Neural crest cell (in vitro differentiated cells): ENCODE data around the gene ATF7. TPM values are rescaled to one million over a fixed set of nuclear protein-coding genes. Genes with fewer than 3 reads are reported as not detected.
"Not testable (repeated sequence)": the region's sequence is repeated elsewhere in the genome, so short reads cannot be mapped to it uniquely, and the experiment has no call there.

Source experiments
- DNase-seq: peaks from one replicate; pipeline ENCODE4 v3.0.0; 2021; ENCODE audit warnings: low read depth, mixed read lengths, low spot score
- H3K27ac Mint-ChIP-seq: one replicate; pipeline ENCODE4 v1.8.0; 2021; ENCODE audit warnings: mild to moderate bottlenecking, mixed read lengths; ENCODE audit not compliant: unreplicated experiment
- H3K27me3 Mint-ChIP-seq: 2 replicates; pipeline ENCODE4 v1.8.0; 2021; ENCODE audit warnings: low read depth, mild to moderate bottlenecking, mixed read lengths
- H3K36me3 Mint-ChIP-seq: 2 replicates; pipeline ENCODE4 v1.8.0; 2021; ENCODE audit warnings: low read depth, mild to moderate bottlenecking, mixed read lengths
- H3K4me1 Mint-ChIP-seq: 2 replicates; pipeline ENCODE4 v1.8.0; 2021; ENCODE audit warnings: mixed read lengths
- H3K4me3 Mint-ChIP-seq: one replicate; pipeline ENCODE4 v1.8.0; 2021; ENCODE audit warnings: mild to moderate bottlenecking, mixed read lengths
- H3K9me3 Mint-ChIP-seq: 2 replicates; pipeline ENCODE4 v1.8.0; 2021; ENCODE audit warnings: mixed read lengths
- total RNA-seq: library from RNA; stranded (reverse); gene quantifications from 2 replicates; pipeline ENCODE4 v1.2.1, GENCODE V29; 2021
- TF ChIP-seq, protein P1 (sequence below): fragments of 200-600 bp; sonication (generic); conservative IDR thresholded peaks from 2 replicates; pipeline ENCODE4 v1.5.0; 2021; ENCODE audit warnings: antibody characterized with exemption, mild to moderate bottlenecking

ATF7 gene
- total RNA-seq, 1 donor from 2014 or later, result 32.5 TPM

- H3K36me3 Mint-ChIP-seq, result peaks cover 2% of the 10 kb centered on the region
- H3K4me3 Mint-ChIP-seq, result no peak overlapping the region
- peaks cover 10% of the 10 kb centered on the region for H3K4me1 Mint-ChIP-seq
- H3K27ac Mint-ChIP-seq, result no peak overlapping the region
- no peaks in the 10 kb centered on the region for H3K9me3 Mint-ChIP-seq
- no peak for DNase-seq
- TF ChIP-seq, protein P1, sequence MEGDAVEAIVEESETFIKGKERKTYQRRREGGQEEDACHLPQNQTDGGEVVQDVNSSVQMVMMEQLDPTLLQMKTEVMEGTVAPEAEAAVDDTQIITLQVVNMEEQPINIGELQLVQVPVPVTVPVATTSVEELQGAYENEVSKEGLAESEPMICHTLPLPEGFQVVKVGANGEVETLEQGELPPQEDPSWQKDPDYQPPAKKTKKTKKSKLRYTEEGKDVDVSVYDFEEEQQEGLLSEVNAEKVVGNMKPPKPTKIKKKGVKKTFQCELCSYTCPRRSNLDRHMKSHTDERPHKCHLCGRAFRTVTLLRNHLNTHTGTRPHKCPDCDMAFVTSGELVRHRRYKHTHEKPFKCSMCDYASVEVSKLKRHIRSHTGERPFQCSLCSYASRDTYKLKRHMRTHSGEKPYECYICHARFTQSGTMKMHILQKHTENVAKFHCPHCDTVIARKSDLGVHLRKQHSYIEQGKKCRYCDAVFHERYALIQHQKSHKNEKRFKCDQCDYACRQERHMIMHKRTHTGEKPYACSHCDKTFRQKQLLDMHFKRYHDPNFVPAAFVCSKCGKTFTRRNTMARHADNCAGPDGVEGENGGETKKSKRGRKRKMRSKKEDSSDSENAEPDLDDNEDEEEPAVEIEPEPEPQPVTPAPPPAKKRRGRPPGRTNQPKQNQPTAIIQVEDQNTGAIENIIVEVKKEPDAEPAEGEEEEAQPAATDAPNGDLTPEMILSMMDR, result no peak
- H3K27me3 Mint-ChIP-seq, result no peaks in the 10 kb centered on the region
Observed at GRCh38 chr12:53613821-53614220, 12.4 kb downstream of the ATF7 start.

- H3K4me1 Mint-ChIP-seq, result peaks cover 4% of the 10 kb centered on the region
- H3K27ac Mint-ChIP-seq, result no peak overlapping the region
- H3K9me3 Mint-ChIP-seq, result no peaks in the 10 kb centered on the region
- H3K27me3 Mint-ChIP-seq, result no peaks in the 10 kb centered on the region
- H3K36me3 Mint-ChIP-seq, result peaks cover 2% of the 10 kb centered on the region
- no peak for DNase-seq
- H3K4me3 Mint-ChIP-seq, result no peak overlapping the region
- TF ChIP-seq, protein P1, result no peak
Observed at GRCh38 chr12:53612978-53613377, 13.2 kb downstream of the ATF7 start.

DNA sequence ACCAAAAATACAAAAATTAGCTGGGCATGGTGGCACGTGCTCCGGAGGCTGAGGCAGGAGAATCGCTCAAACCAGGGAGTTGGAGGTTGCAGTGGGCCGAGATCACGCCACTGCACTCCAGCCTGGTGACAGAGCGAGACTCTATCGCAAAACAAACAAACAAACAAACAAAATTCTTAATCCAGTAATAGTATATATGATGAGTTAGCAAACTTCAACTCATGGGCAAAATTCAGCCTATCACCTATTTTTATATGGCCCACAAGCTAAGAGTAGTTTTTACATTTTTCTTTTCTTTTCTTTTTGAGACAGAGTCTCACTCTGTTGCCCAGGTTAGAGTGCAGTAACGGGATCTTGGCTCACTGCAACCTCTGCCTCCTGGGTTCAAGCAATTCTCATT is 14.9 kb downstream of the ATF7 start:
- Mint-ChIP-seq H3K27me3 (no peaks in the 10 kb centered on the region), H3K4me1 (no peaks in the 10 kb centered on the region), H3K9me3 (no peaks in the 10 kb centered on the region), H3K27ac (no peak overlapping the region), H3K36me3 (peaks cover 2% of the 10 kb centered on the region), H3K4me3 (no peak overlapping the region)
- DNase-seq, result no peak
- TF ChIP-seq, protein P1, result no peak

GRCh38 chr12:53606688-53607087 is 19.5 kb downstream of the ATF7 start:
- H3K27ac Mint-ChIP-seq, DNase-seq, H3K4me3 Mint-ChIP-seq: not testable (repeated sequence)

GRCh38 chr12:53604581-53604980 is 21.6 kb downstream of the ATF7 start:
- H3K4me1 Mint-ChIP-seq, result peaks cover 25% of the 10 kb centered on the region
- no peaks in the 10 kb centered on the region for H3K9me3 Mint-ChIP-seq
- no peak overlapping the region for H3K27ac Mint-ChIP-seq
- no peak overlapping the region for H3K4me3 Mint-ChIP-seq
- TF ChIP-seq, protein P1, result no peak
- no peaks in the 10 kb centered on the region for H3K36me3 Mint-ChIP-seq
- DNase-seq, result no peak
- no peaks in the 10 kb centered on the region for H3K27me3 Mint-ChIP-seq

More at GRCh38 chr12:53606688-53607087, 19.5 kb downstream of the ATF7 start:
- H3K9me3 Mint-ChIP-seq, H3K27me3 Mint-ChIP-seq, H3K36me3 Mint-ChIP-seq: not testable (repeated sequence)
- peaks cover 23% of the 10 kb centered on the region for H3K4me1 Mint-ChIP-seq

- Mint-ChIP-seq H3K36me3 (no peaks in the 10 kb centered on the region), H3K4me3 (no peak overlapping the region), H3K4me1 (peaks cover 25% of the 10 kb centered on the region), H3K27ac (no peak overlapping the region), H3K27me3 (no peaks in the 10 kb centered on the region), H3K9me3 (no peaks in the 10 kb centered on the region)
- TF ChIP-seq, protein P1, result no peak
- DNase-seq, result no peak
Observed at GRCh38 chr12:53603804-53604203, 22.4 kb downstream of the ATF7 start.
